PC-9 (cell line): ENCODE measurements around the gene KLK15. TPM values are rescaled to one million over a fixed set of nuclear protein-coding genes. Genes with fewer than 3 reads are reported as not detected.

Experiments used
- BruUV-seq: library from RNA; stranded (reverse); fragments of 400-500 nt; replicated peaks from 2 replicates; lab custom pipeline; 2021; lab: Mats Ljungman, UMichigan
- CTCF ChIA-PET: fragments of 300-600 bp; sonication (Branson Sonifier 250); formaldehyde crosslinking; loops from one replicate; lab custom pipeline; 2022; ENCODE audit warnings: antibody characterized with exemption; lab: Charles Lee
- POLR2A ChIA-PET: fragments of 300-600 bp; sonication (Branson Sonifier 250); formaldehyde crosslinking; loops from one replicate; lab custom pipeline; 2022; ENCODE audit warnings: antibody characterized with exemption; ENCODE audit not compliant: unreplicated experiment; lab: Charles Lee
- DNase-seq, 2 experiments: peaks; one replicate each; pipeline versions ENCODE4 v3.0.0 to v3.0.0-alpha.2; 2015 to 2022; ENCODE audit warnings: mixed read lengths in 1 of 2
- H2AFZ ChIP-seq: fragments of 200-600 bp; sonication (generic); 2 replicates; pipeline ENCODE4 v1.8.1; 2017; ENCODE audit warnings: antibody characterized with exemption
- H3F3A ChIP-seq: fragments of 200-600 bp; sonication (generic); 2 replicates; pipeline ENCODE4 v1.8.1; 2017; ENCODE audit warnings: antibody characterized with exemption, mild to moderate bottlenecking, low read depth; ENCODE audit not compliant: insufficient read depth
- H3K27ac ChIP-seq: fragments of 200-600 bp; sonication (generic); 2 replicates; pipeline ENCODE4 v1.6.1; 2016; ENCODE audit warnings: mixed run types
- H3K27me3 ChIP-seq: fragments of 200-600 bp; sonication (generic); 2 replicates; pipeline ENCODE4 v1.6.1; 2016; ENCODE audit warnings: low read depth, mixed run types; ENCODE audit not compliant: insufficient read depth
- H3K36me3 ChIP-seq: fragments of 200-600 bp; sonication (generic); 2 replicates; pipeline ENCODE4 v1.6.1; 2016; ENCODE audit warnings: low read depth, mixed run types
- H3K4me1 ChIP-seq: fragments of 200-600 bp; sonication (generic); replicated peaks from 2 replicates; pipeline ENCODE4 v1.6.1; 2016; ENCODE audit warnings: mixed run types; ENCODE audit not compliant: insufficient read depth
- H3K4me2 ChIP-seq: fragments of 200-600 bp; sonication (generic); 2 replicates; pipeline ENCODE4 v1.6.1; 2017; ENCODE audit warnings: mixed run types
- H3K4me3 ChIP-seq: fragments of 200-600 bp; sonication (generic); 2 replicates; pipeline ENCODE4 v1.6.1; 2016; ENCODE audit warnings: mixed run types
- H3K79me2 ChIP-seq: fragments of 200-600 bp; sonication (generic); 2 replicates; pipeline ENCODE4 v1.6.1; 2017; ENCODE audit warnings: low read depth, mixed run types
- H3K9me2 ChIP-seq: fragments of 200-600 bp; sonication (generic); 2 replicates; pipeline ENCODE4 v1.8.1; 2017; ENCODE audit warnings: mild to moderate bottlenecking; ENCODE audit not compliant: insufficient read depth
- H3K9me3 ChIP-seq: fragments of 200-600 bp; sonication (generic); 2 replicates; pipeline ENCODE4 v1.8.1; 2016; ENCODE audit warnings: low read depth; ENCODE audit not compliant: insufficient read depth
- H4K20me1 ChIP-seq: fragments of 200-600 bp; sonication (generic); 2 replicates; pipeline ENCODE4 v1.8.1; 2017; ENCODE audit not compliant: insufficient read depth
- CTCF ChIP-seq: fragments of 200-600 bp; sonication (generic); conservative IDR thresholded peaks from 2 replicates; pipeline ENCODE4 v1.6.1; 2017; ENCODE audit warnings: mixed run types, antibody characterized with exemption, mild to moderate bottlenecking, moderate library complexity
- EZH2 ChIP-seq: fragments of 200-600 bp; sonication (generic); IDR thresholded peaks from 2 replicates; pipeline ENCODE4 v1.8.0; 2017; ENCODE audit warnings: antibody characterized with exemption, low read depth
- intact Hi-C: fragments of 100-400 bp; cut with micrococcal nuclease; formaldehyde crosslinking; loops from one replicate; pipeline ENCODE4 v1.10.0; 2022; ENCODE audit not compliant: unreplicated experiment
- total RNA-seq: library from RNA; stranded (reverse); gene quantifications from 2 replicates; pipeline ENCODE4 v1.2.3, GENCODE V29; 2021

The KLK15 gene
- total RNA-seq, 1 experiment from 2014 or later = not detected

- CTCF ChIA-PET = no interaction called here
- POLR2A ChIA-PET = no interaction called here
- no TSS peak for BruUV-seq
Measured at GRCh38 chr19:50857366-50857765, 24.0 kb upstream of the KLK15 start.

GRCh38 chr19:50854636-50855410, 21.4 kb upstream of the KLK15 start, which contains the start of gene KLK3:
Gene KLK3, plus strand, starts transcription at chr19:50854915. Its CDS starts 41 bp downstream, at chr19:50854956.
- Histone ChIP-seq H4K20me1 (no peaks in the 10 kb centered on the region), H3K4me2 (no peak within 1 kb of the TSS), H3K79me2 (no peaks in the 10 kb centered on the region), H2AFZ (no peak within 1 kb of the TSS), H3K9me2 (no peaks in the 10 kb centered on the region), H3K4me3 (no peak within 1 kb of the TSS), H3K9me3 (no peaks in the 10 kb centered on the region), H3K27ac (no peak within 1 kb of the TSS), H3K4me1 (no peaks in the 10 kb centered on the region), H3F3A (no peaks in the 10 kb centered on the region), H3K27me3 (peaks cover 98% of the 10 kb centered on the region), H3K36me3 (no peaks in the 10 kb centered on the region)
- POLR2A ChIA-PET = no interaction called here
- intact Hi-C loops = no loop called here
- DNase-seq = no peak
- TF ChIP-seq EZH2 (no peak), CTCF (no peak)
- BruUV-seq = no TSS peak
- CTCF ChIA-PET = no interaction called here

More at GRCh38 chr19:50857366-50857765, 24.0 kb upstream of the KLK15 start:
- Histone ChIP-seq H3K4me3 (no peak overlapping the region), H3K9me3 (no peaks in the 10 kb centered on the region; the same call in 1 of the 2 replicates), H3K4me2 (no peak overlapping the region), H3K9me2 (no peaks in the 10 kb centered on the region), H3F3A (no peaks in the 10 kb centered on the region), H3K27me3 (peaks cover 96% of the 10 kb centered on the region), H3K36me3 (no peaks in the 10 kb centered on the region), H4K20me1 (no peaks in the 10 kb centered on the region), H3K4me1 (no peaks in the 10 kb centered on the region), H2AFZ (no peak overlapping the region), H3K79me2 (no peaks in the 10 kb centered on the region), H3K27ac (no peak overlapping the region)
- DNase-seq = no peak
- intact Hi-C loops = no loop called here
- TF ChIP-seq CTCF (no peak), EZH2 (no peak)

- Histone ChIP-seq H3K27ac (no peak overlapping the region), H3K9me2 (no peaks in the 10 kb centered on the region), H3K4me1 (no peaks in the 10 kb centered on the region), H3K4me3 (no peak overlapping the region), H3K27me3 (peaks cover 87% of the 10 kb centered on the region), H3K9me3 (no peaks in the 10 kb centered on the region), H3K4me2 (no peak overlapping the region), H3F3A (no peaks in the 10 kb centered on the region), H2AFZ (no peak overlapping the region), H3K36me3 (no peaks in the 10 kb centered on the region), H3K79me2 (no peaks in the 10 kb centered on the region), H4K20me1 (no peaks in the 10 kb centered on the region; the same call in 1 of the 2 replicates)
- no peak for DNase-seq
- ChIA-PET POLR2A (no interaction called here), CTCF (no interaction called here)
- intact Hi-C loops = no loop called here
- no TSS peak for BruUV-seq
- no peak for TF ChIP-seq CTCF
- TF ChIP-seq EZH2 = no peak
Measured at GRCh38 chr19:50851620-50852019, 18.2 kb upstream of the KLK15 start.
